ENCODE data around the gene PARD3B.

The PARD3B gene

GRCh38 chr2:205141381-205141780 is 596.1 kb downstream of the PARD3B start:
- DNase-seq (ENCODE audit: insufficient read length, low spot score), result no peak
- FAIRE-seq, result no peak
- TF ChIP-seq CTCF (IDR thresholded peaks at IDR 0.05; ENCODE audit: insufficient read depth, missing control alignments), result no peak

GRCh38 chr2:205145888-205146287 is 600.6 kb downstream of the PARD3B start:
- no peak for TF ChIP-seq CTCF (IDR thresholded peaks at IDR 0.05; ENCODE audit: insufficient read depth, missing control alignments)
- FAIRE-seq (no peak), DNase-seq (ENCODE audit: insufficient read length, low spot score) (no peak)

GRCh38 chr2:205148755-205149154 is 603.5 kb downstream of the PARD3B start:
- DNase-seq (ENCODE audit: insufficient read length, low spot score) (no peak), FAIRE-seq (no peak)
- TF ChIP-seq CTCF (IDR thresholded peaks at IDR 0.05; ENCODE audit: insufficient read depth, missing control alignments), result no peak

GRCh38 chr2:205156457-205156856 is 611.2 kb downstream of the PARD3B start:
- FAIRE-seq, result no peak
- no peak for TF ChIP-seq CTCF (IDR thresholded peaks at IDR 0.05; ENCODE audit: insufficient read depth, missing control alignments)
- no peak for DNase-seq (ENCODE audit: insufficient read length, low spot score)

- no peak for FAIRE-seq
Measured at GRCh38 chr2:205158404-205158803, 613.1 kb downstream of the PARD3B start.

GRCh38 chr2:205161156-205161839 is 616.0 kb downstream of the PARD3B start:
- FAIRE-seq (no peak), DNase-seq (ENCODE audit: insufficient read length, low spot score) (no peak)
- TF ChIP-seq CTCF (IDR thresholded peaks at IDR 0.05; ENCODE audit: insufficient read depth, missing control alignments), result no peak

More at GRCh38 chr2:205158404-205158803, 613.1 kb downstream of the PARD3B start:
- DNase-seq (ENCODE audit: insufficient read length, low spot score), result no peak
- no peak for TF ChIP-seq CTCF (IDR thresholded peaks at IDR 0.05; ENCODE audit: insufficient read depth, missing control alignments)

- DNase-seq (ENCODE audit: insufficient read length, low spot score) (no peak), FAIRE-seq (no peak)
- no peak for TF ChIP-seq CTCF (IDR thresholded peaks at IDR 0.05; ENCODE audit: insufficient read depth, missing control alignments)
Measured at GRCh38 chr2:205166745-205167144, 621.5 kb downstream of the PARD3B start.

Data from D721Med (cell line).